GM18907 (cell line): ENCODE data around the gene ARMH2.

Experiments
- ATAC-seq: cut with Tn5 transposase; IDR thresholded peaks from one replicate; pipeline ENCODE4 v1.9.1; 2021; ENCODE audit warnings: mild to moderate bottlenecking, moderate library complexity; ENCODE audit not compliant: unreplicated experiment

ARMH2 gene

DNA sequence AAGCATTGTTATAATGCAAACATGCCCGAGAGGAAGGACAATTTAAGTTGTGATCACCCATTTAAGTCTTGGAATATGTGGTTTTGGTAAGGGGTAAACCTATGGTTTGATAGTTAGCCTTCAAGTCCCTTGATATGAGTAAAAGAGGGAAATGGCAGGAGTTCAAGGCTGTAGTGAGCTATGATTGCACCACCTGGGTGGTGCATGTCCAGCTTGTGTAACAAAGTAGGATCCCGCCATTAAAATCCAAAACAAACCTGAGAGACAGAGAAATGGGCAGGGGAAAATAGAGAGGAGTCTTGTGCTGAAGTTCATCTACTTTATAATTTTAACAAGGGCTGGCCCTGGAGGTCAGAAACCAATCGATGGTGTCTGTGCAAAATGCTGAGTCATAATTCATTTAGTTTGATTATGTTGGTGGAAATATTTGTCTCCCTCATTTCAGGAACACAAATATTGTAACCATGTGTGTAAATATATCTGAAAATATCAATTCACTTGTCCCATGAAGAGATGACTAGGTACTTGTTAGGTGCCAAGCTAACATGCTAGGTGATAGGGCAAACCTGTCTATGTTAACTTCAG is 23.2 kb upstream of the ARMH2 start:
- ATAC-seq: no peak

DNA sequence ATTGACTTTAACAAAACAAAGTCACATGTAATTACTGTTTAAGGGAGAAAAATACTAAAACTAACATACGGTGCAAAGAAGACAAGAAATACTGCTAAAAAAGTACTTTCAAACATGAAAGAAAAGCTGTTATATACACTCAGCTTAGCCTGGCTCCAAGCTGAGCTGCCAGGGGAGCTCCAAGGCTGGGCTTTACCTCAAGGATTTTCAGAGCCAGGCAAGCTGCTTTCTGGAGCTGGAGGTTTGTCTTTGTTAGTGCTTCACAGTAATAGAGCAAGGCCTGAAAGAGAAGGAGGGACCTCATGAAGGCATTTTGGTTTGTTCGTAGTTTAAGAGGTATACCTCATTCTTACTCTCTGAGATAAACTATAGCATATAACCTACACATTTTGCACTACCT is 19.6 kb upstream of the ARMH2 start:
- no peak for ATAC-seq

DNA sequence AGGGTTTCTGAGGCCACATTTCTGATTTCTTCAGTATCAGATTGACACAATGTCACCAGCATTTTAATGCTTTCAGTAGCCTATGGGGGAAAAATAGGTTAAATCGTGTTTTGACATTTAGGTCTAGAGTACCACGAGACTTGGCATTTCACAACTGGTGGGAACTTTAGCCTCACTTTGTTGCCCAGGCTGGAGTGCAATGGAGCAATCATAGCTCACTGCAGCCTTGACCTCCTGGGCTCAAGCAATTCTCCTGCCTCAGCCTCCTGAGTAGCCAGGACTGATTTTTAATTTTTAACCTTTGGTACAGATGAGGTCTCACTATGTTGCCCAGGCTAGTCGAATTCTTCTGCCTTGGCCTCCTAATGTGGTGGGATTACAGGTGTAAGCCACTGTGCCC is 11.0 kb upstream of the ARMH2 start:
- ATAC-seq: no peak

DNA sequence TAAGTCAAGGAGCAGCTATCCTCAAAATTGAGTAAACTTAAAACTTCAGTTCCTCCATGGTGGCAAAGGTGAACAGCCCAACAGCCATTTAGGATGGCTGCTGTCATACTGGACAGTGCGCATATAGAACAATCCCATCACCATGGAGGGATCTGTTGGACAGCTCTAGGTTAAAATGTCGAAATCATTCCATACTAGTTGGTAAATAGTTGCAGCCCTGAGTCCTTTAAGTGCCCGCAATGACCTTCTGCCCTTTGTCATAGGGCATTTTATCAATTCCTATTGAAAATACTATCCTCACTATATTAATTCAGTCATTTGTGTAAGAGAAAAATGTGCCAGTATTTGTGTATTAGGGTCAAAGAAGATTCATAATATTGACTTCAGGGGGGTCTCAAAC is 8.9 kb upstream of the ARMH2 start:
- no peak for ATAC-seq

DNA sequence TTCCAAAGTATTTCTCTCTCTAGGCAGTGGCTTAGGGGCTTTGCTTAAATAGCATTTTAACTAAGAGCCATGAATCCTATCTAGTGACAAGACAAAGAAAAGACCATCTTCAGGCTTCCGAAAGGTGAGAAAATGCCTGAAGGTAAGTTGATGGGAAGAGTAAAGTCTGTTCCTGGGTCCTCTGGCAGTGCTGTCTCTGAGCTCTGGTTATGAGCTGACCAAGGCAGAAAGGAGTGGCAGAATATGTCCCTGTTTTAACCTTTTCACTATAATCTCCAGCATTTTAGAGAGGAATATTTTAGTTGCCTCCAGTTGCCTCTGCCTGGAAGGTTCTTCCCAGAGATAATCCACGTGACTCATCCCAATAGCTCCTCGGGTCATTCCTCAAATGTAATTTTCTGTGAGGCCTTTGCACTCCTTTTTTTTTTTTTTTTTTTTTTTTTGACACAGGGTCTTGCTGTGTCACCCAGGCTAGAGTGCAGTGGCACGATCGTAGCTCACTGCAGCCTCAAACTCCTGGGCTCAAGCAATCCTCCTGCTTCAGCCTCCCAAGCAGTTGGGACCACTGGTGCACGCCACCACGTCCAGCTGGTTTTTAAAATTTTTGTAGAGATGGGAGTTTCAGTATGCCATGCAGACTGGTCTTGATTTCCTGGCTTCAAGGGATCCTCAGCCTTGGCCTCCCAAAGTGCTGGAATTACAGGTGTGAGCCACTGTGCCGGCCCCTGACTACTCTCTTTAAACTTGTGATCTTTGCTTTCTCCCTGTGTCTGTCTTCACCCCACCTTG is 3.7 kb upstream of the ARMH2 start:
- no peak for ATAC-seq

DNA sequence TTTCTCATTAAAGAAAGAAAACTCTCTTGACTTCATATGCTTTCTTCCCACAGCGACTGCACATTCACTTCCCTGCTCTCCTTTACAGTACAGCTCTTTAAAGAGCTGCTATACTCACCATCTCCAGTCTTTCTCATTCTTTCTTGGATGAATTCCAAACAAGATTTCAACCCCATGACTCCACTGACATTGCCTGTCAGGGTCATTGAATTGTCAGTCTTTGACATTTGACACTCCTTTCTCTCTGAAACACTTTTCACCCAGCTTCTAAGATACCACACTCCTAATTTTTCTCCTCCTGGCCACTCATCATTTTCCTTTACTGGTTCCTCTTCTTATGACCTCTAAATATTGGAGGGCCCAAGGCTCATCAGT is 811 bp upstream of the ARMH2 start:
- ATAC-seq: no peak

DNA sequence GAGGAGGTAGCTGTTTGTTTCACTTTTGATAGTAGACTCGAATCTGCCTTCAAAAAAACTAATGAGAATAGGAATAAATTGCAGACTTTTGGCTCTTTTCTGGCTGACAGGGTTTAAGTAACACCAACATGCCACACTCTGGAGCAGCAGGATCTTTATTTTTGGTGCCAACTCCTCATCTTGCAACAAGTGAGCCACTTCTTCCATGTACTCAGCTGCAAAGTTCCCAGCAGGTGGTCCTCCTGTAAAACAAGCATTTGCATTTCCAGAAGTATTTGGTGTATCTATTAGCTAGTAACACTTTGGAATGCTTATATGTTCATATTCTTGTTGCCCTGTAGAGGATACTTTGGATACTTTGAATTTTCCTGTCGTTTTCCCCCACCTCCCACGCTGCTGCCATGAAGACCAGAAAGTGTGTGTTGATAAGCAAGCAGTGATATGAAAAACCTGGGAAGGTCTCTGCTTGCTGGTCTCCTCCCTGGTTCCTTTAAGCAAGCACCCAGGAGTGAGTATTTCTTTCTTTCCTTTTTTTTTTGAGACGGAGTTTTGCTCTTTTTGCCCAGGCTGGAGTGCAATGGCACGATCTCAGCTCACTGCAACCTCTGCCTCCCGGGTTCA is 1.0 kb downstream of the ARMH2 start:
- no peak for ATAC-seq

DNA sequence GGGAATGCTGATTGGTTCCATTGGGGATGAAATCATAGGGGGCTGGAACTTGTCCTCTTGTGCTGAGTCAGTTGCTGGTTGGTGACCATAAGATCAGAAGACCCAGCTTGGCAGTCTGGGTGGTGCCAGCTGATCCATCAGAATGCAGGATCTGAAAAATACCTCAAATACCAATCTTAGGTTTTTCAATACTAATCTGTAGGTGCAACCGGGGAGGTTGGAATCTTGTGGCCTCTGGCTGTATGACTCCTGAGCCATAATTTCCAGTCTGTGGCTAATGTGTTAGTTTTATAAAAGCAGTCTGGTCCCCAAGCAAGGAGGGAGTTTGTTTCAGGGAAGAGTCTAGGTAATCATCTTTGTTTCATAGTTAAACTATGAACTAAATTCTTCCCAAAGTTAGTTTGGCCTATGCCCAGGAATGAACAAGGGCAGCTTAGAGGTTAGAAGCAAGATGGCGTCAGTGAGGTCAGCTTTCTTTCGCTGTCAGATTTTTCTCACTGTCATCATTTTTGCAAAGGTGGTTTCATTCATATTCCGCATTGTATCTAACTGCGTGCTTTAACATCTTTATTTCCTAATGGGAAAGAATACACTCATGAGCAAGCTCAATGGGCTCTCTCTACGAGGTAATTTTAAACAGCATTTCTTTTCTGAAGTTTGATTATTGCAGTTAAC is 2.0 kb downstream of the ARMH2 start:
- ATAC-seq: no peak

DNA sequence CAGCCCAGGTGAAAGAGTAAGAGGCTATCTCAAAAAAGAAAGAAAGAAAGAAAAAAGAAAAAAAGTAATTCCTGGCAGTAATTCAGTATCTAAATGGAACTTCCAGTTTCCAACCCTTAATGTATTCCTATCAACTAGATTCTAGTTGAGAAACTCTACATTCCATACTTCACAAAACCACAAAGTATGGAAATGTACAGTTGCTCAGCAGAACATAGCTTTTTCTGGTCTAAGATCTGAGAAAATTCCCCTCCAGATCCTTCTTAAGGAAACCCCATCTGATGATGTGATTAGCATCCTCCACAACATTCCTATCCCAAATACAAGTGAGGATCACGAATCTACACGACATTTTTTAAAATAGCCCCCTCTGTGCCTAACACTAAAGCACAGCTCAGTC is 3.6 kb downstream of the ARMH2 start:
- no peak for ATAC-seq

DNA sequence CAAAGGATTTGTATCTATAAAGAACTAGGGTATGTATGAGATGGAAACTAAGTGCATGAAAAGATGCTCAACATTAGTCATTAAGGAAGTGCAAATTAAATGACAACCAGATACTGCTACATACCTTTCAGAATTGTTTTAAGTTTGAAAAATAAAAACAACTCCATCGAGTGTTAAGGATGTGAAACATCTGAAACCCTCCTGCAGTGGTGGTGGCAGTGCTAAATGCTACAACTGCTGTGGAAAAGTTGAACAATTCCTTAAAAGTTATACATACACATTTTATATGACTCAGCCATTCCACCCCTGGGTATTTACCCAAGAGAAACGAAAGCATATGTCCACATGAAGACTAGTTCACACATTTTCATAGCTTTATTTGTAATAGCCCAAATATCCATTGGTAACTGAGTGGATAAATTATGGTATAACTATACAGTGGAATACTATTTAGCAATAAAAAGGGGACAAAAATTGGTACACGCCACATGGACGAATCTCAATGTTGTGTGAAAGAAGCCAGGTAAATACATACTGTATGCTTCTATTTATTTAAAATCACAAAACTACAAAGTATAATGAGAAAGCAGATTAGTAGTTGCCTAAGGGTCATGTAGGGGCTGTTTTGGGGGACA is 10.6 kb downstream of the ARMH2 start:
- no peak for ATAC-seq

DNA sequence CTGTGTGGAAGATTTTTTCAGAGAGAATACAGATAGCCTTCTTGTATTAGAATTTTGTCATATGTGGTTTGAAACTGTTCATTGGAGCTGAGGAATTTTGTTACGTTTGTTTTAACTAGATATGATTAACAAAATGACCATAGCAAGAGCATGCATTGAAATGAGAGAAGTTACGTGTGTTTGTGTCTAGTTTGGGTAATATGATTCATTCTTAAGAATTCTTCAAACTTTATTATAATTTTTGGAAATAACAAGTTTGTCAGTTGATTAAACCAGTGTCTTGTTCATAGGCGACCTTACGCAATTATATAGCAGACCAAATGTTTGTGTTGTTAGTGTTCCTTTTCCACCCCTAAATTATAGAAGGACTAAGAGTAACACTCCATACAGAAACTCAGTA is 18.5 kb downstream of the ARMH2 start:
- no peak for ATAC-seq

DNA sequence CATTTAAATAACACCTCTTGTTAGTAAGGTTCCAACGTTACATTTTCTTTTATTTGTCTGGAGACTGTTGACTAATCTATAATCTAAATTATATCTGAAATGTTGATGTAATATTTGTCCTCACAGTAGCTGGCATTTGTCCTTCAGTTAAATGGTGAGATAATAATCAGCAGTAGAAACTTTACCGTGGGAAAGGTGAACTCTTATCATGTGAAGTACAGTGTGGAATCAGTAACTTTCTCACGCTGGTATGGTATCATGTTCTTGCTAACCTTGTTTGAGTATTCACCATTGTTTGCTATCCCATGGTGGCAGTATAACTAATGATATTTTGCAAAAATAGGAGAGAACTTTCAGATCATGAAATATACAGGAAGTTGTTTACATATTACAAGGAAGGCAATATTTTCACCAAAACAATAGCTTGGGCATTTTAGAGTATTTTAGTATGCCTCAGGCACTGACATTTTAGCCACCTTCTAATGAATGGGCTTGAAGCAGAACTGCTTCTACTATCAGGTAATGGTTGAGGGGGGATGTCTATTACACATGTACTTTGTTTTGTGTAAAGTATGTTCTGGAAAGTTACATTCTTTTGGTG is 19.2 kb downstream of the ARMH2 start:
- ATAC-seq: no peak

DNA sequence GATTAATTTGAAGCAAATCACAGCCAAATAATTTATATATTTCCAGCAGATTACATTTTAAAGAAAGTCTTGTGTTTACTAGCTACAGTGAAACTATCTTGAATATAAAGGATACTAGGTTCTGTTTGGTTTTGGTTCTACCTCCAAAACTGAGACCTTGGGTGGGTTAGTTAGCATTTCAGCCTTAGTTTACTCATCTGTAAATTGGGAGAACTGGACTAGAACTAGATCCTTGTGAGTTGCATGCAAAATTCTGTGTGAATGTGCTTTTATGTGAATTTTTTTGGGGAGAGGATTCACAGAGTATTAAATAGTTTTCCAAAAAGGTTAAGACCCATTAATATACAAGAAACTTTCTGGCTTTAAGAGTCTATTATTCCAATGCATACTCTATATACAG is 19.8 kb downstream of the ARMH2 start:
- ATAC-seq: no peak

DNA sequence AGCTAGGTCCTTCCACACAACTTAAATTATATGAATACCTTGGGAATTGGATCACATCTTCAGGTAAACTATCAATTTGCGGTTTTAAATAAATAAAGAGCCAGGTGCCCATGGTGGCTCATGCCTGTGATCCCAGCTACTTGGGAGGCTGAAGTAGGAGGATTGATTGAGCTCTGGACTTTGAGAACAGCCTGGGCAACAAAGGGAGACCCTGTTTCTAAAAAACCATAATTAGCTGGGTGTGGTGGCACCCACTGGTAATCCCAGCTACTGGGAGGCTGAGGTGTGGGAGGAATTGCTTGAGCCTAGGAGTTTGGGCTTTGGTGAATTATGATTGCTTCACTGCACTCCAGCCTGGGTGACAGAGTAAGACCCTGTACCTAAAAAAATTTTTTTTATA is 20.6 kb downstream of the ARMH2 start:
- ATAC-seq: no peak

DNA sequence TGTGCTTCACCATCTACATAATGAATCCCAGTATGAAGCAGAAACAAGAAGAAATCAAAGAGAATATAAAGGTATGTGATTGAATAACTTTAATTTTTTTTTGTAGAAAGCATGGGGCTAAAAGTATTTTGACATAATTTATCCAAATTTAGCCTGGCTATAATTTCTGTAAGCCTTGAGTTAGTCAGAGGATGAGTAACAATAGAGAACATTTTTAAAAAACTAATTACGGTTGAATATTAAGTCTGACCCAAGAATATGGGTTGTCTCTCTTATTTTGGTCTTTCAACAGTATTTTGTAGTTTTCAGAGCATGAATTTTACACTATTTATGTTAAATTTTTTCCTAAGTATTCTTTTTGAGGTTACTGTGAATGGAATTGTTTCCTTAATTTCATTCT is 21.5 kb downstream of the ARMH2 start:
- no peak for ATAC-seq

DNA sequence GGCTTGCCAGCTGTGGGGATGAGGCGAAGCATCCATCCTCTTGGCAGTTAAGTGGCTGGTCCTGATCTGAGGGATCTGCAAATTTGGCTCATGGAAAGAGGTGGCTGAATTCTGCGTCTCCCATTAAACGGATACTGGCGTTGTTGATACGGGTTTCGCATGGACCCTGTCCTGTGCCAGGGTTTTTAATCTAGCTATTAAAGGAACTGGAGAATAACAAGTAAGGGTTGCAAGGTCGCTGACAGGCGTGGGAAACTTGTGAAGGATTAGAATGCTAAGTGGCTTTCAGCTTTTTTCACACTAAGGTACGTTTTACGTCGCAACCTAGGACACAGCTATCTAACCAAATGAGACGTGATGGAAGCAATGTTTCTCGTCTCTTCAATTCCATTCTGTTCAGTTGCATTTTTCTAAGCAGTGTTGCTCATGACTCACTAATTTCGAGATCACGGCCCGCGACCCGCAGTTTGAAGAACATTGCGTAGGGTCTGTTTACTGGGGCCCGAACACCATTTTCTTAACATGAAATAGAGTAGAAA is 23.1 kb downstream of the ARMH2 start:
- ATAC-seq: peak; percentile 14

DNA sequence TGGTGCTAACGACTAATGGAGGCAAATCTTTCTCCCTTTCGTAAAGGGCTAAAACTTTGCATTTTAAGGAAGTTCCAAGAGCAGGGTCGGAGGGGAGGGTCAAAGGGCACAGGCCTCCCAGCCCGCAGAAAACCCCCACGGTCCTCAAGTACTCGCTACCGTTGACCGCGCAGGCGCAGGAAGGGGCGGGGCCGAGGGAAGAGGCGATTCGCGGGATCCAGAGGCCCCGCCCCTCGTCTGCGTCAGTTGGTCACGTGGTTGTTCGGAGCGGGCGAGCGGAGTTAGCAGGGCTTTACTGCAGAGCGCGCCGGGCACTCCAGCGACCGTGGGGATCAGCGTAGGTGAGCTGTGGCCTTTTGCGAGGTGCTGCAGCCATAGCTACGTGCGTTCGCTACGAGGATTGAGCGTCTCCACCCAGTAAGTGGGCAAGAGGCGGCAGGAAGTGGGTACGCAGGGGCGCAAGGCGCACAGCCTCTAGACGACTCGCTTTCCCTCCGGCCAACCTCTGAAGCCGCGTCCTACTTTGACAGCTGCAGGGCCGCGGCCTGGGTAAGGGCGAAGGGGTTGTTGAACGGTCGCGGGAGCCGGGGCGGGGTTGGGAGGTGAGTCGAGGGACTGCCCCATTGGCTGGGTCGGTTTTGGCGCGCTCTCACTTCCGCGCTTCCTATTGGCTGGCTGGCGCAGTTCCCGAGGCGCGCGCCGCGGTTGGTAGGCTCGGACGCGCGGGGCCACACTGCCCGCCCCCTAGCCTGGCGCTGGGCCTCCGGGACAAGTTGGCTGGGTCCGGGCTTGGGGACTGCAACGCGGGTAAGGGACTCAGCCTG is 23.8 kb downstream of the ARMH2 start, which contains the start of gene GMNN:
Gene GMNN, plus strand, starts transcription at position 242 of the 824 bp plus-strand sequence. CDS start 2,310 bp downstream, outside the sequence.
- peak; percentile 89 for ATAC-seq

DNA sequence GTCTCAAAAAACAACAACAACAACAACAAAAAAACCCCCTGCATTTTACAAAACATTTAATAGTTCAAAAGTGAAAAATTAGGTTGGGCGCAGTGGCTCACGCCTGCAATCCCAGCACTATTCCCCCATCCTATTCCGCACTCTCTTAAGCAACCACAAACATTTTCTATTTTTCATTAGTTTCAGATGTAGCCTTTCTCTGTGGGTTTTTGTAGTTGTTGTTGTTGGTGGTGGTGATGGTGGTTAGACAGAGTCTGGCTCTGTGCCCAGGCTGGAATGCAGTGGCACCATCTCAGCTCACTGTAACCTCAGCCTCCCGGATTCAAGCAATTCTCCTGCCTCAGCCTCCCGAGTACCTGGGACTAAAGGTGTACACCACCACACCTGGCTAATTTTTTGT is 30.4 kb downstream of the ARMH2 start:
- no peak for ATAC-seq

DNA sequence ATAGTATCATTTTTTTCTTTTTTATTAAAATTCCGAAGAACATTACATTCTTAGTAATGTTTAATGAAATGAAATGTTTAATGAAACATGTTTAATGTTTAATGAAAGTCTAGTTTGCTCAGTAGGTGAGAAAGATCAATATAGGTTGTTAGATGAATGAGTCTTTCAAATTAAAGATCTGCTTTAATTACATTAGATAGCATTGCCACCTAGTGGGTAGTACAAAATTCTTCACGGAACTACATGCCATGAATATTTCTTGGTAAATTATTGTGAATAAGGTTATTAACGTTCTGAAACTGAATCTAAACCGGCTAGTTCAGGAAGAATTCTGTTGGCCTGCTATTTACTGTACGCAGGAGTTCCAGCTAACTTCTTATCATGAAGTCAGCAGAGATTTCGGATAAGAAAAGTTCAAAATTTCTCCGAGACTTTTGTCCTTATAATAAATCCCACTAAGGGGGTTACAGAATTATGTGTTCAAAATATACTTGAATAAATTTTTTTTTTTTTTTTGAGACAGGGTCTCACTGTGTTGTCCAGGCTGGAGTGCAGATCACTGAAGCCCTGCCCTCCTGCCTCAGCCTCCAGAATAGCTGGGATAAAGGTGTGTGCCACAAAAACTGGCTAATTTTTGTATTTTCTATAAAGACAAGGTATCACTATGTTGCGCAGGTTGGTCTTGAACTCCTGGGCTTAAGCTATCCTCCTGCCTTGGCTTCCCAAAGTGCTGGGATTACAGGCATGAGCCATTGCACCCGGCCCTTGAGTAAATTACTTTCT is 31.8 kb downstream of the ARMH2 start:
- peak; percentile 66 for ATAC-seq
